Measurements from ENCODE around the gene TBP.

Gene TBP

GRCh38 chr6:170564936-170565530 lies 10.9 kb downstream of the TBP start:
- no peaks in the 10 kb centered on the region for H3K27me3 ChIP-seq (ENCODE audit: insufficient read depth, low read length, poor library complexity)
- no peaks in the 10 kb centered on the region for H3K4me1 ChIP-seq (ENCODE audit: insufficient read depth, low read length)
- peaks cover 3% of the 10 kb centered on the region; the same call in 1 of the 2 replicates for H4K20me1 ChIP-seq (ENCODE audit: insufficient read depth, low read length)
- no peak for ATAC-seq (ENCODE audit: insufficient read depth, low read depth)
- H3K4me2 ChIP-seq (ENCODE audit: insufficient read depth, low read length): no peak overlapping the region
- no peak for TF ChIP-seq CTCF (IDR thresholded peaks at IDR 0.05; ENCODE audit: borderline replicate concordance, extremely low read depth, low read length, poor library complexity, severe bottlenecking)
- TF ChIP-seq EZH2 (IDR thresholded peaks at IDR 0.05; ENCODE audit: borderline replicate concordance, low read depth, low read length, severe bottlenecking): no peak
- no peaks in the 10 kb centered on the region for H3K9me3 ChIP-seq (ENCODE audit: insufficient read depth, low read length, severe bottlenecking)
- peaks cover 85% of the 10 kb centered on the region for H3K36me3 ChIP-seq (ENCODE audit: insufficient read depth, low read length)
- H2AFZ ChIP-seq (ENCODE audit: low read depth, low read length): no peak overlapping the region
- peaks cover 29% of the 10 kb centered on the region; the same call in 1 of the 2 replicates for H3K79me2 ChIP-seq (ENCODE audit: insufficient read depth, low read length)
- no peak for DNase-seq
- no peak overlapping the region for H3K27ac ChIP-seq (ENCODE audit: low read length)
- H3K9ac ChIP-seq (ENCODE audit: low read depth, low read length): no peak overlapping the region
- no peak overlapping the region for H3K4me3 ChIP-seq (ENCODE audit: low read depth in 1 of 2, low read length in 2 of 2)

- H3K36me3 ChIP-seq (ENCODE audit: insufficient read depth, low read length): peaks cover 77% of the 10 kb centered on the region
- TF ChIP-seq EZH2 (IDR thresholded peaks at IDR 0.05; ENCODE audit: borderline replicate concordance, low read depth, low read length, severe bottlenecking) (no peak), CTCF (IDR thresholded peaks at IDR 0.05; ENCODE audit: borderline replicate concordance, extremely low read depth, low read length, poor library complexity, severe bottlenecking) (no peak)
These were observed 18.7 kb downstream of the TBP start for GRCh38 chr6:170572704-170573466.

GRCh38 chr6:170575250-170575649 lies 21.1 kb downstream of the TBP start:
- Histone ChIP-seq H4K20me1 (ENCODE audit: insufficient read depth, low read length) (no peaks in the 10 kb centered on the region; the same call in 1 of the 2 replicates), H3K9me3 (ENCODE audit: insufficient read depth, low read length, severe bottlenecking) (no peaks in the 10 kb centered on the region), H3K27ac (ENCODE audit: low read length) (no peak overlapping the region), H3K36me3 (ENCODE audit: insufficient read depth, low read length) (peaks cover 82% of the 10 kb centered on the region), H3K4me3 (ENCODE audit: low read depth in 1 of 2, low read length in 2 of 2) (no peak overlapping the region), H2AFZ (ENCODE audit: low read depth, low read length) (no peak overlapping the region), H3K4me2 (ENCODE audit: insufficient read depth, low read length) (no peak overlapping the region), H3K9ac (ENCODE audit: low read depth, low read length) (no peak overlapping the region), H3K79me2 (ENCODE audit: insufficient read depth, low read length) (no peaks in the 10 kb centered on the region), H3K27me3 (ENCODE audit: insufficient read depth, low read length, poor library complexity) (no peaks in the 10 kb centered on the region), H3K4me1 (ENCODE audit: insufficient read depth, low read length) (no peaks in the 10 kb centered on the region)
- DNase-seq: no peak
- ATAC-seq (ENCODE audit: insufficient read depth, low read depth): peak; percentile 57; the same call in 2 of the 3 replicates
- no peak for TF ChIP-seq EZH2 (IDR thresholded peaks at IDR 0.05; ENCODE audit: borderline replicate concordance, low read depth, low read length, severe bottlenecking)
- TF ChIP-seq CTCF (IDR thresholded peaks at IDR 0.05; ENCODE audit: borderline replicate concordance, extremely low read depth, low read length, poor library complexity, severe bottlenecking): peak; percentile 44

More at GRCh38 chr6:170572704-170573466, 18.7 kb downstream of the TBP start:
- H3K27ac ChIP-seq (ENCODE audit: low read length): no peak overlapping the region
- H3K9ac ChIP-seq (ENCODE audit: low read depth, low read length): no peak overlapping the region
- H3K4me1 ChIP-seq (ENCODE audit: insufficient read depth, low read length): no peaks in the 10 kb centered on the region
- H2AFZ ChIP-seq (ENCODE audit: low read depth, low read length): no peak overlapping the region
- H3K27me3 ChIP-seq (ENCODE audit: insufficient read depth, low read length, poor library complexity): no peaks in the 10 kb centered on the region
- no peak overlapping the region for H3K4me3 ChIP-seq (ENCODE audit: low read depth in 1 of 2, low read length in 2 of 2)
- ATAC-seq (ENCODE audit: insufficient read depth, low read depth) (no peak), DNase-seq (no peak)
- H4K20me1 ChIP-seq (ENCODE audit: insufficient read depth, low read length): no peaks in the 10 kb centered on the region; the same call in 1 of the 2 replicates
- H3K9me3 ChIP-seq (ENCODE audit: insufficient read depth, low read length, severe bottlenecking): no peaks in the 10 kb centered on the region
- no peak overlapping the region for H3K4me2 ChIP-seq (ENCODE audit: insufficient read depth, low read length)
- no peaks in the 10 kb centered on the region for H3K79me2 ChIP-seq (ENCODE audit: insufficient read depth, low read length)
